GM19328 (cell line): ENCODE measurements around the gene RAB11FIP3.

Experiments
- ATAC-seq: cut with Tn5 transposase; IDR thresholded peaks from one replicate; pipeline ENCODE4 v1.9.1; 2021; ENCODE audit warnings: mild to moderate bottlenecking, moderate library complexity; ENCODE audit not compliant: unreplicated experiment

RAB11FIP3 gene

GRCh38 chr16:508884-509736, 83.7 kb downstream of the RAB11FIP3 start:
- ATAC-seq, result no peak

- ATAC-seq, result no peak
Measured at GRCh38 chr16:510066-510825, 84.8 kb downstream of the RAB11FIP3 start.

- ATAC-seq, result no peak
Measured at GRCh38 chr16:512802-513201, 87.4 kb downstream of the RAB11FIP3 start.

GRCh38 chr16:513950-514349, 88.5 kb downstream of the RAB11FIP3 start:
- no peak for ATAC-seq

DNA sequence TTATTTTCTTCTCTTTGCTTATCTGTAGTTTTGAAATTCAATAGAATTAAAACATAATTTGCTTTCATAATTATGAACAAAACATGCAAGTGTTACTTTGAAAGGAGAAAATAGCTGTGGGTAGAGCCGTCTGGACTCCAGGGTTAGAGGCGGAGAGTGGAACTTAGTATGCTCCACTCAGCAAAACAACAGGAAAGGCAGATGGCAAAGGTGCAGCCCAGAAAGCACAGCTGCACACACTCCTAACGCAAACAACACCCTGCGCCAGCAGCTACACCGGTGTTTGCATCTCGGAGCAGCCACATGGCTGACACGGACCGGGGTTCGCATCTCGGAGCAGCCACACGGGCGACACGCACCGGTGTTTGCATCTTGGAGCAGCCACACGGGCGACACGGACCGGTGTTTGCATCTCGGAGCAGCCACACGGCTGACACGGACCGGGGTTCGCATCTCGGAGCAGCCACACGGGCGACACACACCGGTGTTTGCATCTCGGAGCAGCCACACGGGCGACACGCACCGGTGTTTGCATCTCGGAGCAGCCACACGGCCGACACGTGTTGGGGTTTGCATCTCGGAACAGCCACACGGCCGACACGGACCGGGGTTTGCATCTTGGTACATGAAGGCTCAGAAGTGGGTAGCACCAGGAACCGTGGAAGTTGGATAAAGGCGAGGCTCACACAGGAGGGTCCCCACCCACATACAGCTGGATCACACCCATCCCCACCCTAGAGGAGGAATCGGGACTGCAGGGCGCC, 89.9 kb downstream of the RAB11FIP3 start:
- no peak for ATAC-seq

- ATAC-seq, result no peak
Measured at GRCh38 chr16:515939-516226, 90.4 kb downstream of the RAB11FIP3 start.

DNA sequence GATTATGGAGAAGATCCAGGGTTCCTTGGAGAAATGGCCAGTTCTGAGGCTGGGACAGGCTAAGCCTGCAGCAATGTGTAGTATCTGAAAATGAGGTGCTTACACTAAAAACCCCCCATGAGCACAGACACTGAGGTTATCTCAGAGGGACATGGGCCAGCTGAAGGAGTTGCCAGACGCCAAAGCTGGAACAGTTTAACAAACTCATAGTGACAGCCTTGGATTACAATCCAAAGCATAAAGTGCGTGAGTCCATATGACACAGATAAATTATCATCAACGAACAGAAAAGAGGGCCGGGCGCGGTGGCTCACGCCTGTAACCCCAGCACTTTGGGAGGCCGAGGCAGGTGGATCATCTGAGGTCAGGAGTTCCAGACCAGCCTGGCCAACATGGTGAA, 90.9 kb downstream of the RAB11FIP3 start:
- ATAC-seq, result no peak

DNA sequence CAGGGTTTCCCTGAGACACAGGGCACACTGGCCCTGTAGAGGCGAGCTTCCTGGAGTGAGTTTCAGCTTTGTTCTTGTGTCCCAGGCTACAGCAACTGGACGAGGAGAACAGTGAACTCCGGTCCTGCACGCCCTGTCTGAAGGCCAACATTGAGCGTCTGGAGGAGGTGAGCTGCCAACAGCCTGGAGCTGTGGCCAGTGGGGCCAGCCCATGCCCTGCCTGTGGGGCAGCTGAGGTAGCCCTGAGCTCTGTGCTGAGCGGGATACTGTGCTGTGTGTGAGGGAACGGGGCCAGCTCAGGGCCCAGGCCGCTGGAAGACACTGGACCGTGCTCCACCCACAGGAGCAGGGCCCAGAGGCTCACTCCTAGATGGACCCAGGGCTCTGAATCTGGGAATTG, 93.4 kb downstream of the RAB11FIP3 start:
- ATAC-seq, result no peak

DNA sequence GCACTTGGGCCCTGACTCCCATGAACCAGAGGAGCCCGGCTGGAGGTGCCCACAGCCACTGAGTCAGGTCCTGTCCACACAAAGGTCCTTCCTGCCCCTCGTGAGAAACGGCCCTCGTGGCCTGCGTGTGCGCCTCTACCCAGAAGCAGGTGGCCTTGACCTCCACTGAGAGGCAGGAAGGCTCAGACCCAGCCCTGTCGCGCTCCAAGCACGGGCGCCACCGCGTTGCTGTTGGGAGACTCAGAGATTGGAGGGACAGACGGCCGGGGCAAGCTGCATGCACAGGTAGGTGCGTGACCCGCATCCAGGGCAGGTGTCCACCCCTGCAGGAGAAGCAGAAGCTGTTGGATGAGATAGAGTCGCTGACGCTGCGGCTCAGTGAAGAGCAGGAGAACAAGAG, 94.0 kb downstream of the RAB11FIP3 start:
- ATAC-seq, result no peak

- no peak for ATAC-seq
Measured at GRCh38 chr16:519841-520687, 94.6 kb downstream of the RAB11FIP3 start.

GRCh38 chr16:520847-521246, 95.4 kb downstream of the RAB11FIP3 start:
- ATAC-seq, result no peak

GRCh38 chr16:521381-522210, 96.1 kb downstream of the RAB11FIP3 start:
- no peak for ATAC-seq

GRCh38 chr16:522320-523096, 97.1 kb downstream of the RAB11FIP3 start:
- no peak for ATAC-seq

DNA sequence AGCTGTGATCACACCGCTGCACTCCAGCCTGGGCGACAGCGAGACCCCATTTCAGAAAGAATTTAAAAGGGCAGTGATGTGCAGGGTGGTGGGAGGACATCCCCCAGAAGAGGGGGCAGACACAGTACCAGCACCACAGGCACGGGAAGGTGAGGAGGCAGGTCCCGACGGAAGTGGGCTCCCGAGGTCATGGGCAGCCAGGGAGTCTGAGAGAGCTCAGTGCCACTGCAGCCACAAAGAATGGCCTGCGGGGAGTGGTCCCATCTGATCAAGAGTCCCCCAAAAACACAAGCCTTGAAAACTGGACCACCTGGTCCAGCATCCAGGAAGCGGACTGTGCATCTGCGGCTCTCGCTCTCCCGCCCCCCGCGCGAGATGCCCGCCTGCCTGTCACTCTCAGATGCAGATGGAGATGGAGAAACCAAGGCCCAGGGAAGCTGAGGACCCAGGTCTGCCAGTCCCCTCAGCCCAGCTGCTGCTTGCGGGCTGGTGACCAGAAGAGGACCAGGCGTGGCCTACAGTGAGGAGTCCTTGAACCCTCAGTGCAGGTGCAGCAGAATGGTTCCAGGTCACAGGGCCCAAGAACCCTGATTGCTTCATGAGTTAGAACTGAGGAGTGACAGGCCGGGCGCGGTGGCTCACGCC, 97.8 kb downstream of the RAB11FIP3 start:
- ATAC-seq, result no peak

GRCh38 chr16:524274-525040, 99.0 kb downstream of the RAB11FIP3 start:
- no peak for ATAC-seq

- ATAC-seq, result no peak
Measured at GRCh38 chr16:525123-525519, 99.7 kb downstream of the RAB11FIP3 start.

DNA sequence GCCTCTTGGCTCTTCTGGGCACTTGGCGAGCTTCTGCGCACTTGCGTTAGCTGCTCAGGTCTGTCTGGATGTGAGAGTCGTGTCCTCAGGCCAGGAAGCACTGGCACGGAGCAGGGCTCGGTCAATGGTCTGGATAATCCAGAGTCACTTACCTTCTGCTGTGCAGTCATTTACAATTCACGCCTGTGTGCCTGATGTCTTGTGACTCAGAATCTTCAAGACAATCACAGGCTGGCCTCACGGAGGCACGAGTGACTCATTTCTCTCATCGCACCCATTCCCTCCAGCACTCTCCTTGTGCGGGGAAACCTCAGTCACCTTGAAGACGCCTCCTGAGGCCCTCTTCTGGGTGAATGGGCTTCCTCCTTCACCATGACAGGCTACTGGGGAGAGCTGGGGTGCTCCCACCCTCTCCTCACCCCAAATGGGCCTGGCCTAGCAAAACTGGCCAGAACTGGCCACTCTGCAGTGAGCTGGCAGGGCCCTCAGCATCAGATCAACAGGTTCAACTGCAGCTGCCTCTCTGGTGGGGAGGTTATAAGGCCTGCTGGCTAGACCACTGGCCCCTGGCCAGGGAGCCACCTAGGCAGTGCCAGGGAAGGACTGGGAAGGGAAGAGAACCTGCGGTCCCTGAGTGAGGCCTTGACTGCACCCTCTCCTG, 100.2 kb downstream of the RAB11FIP3 start:
- ATAC-seq, result no peak
